Gastroesophageal sphincter (tissue), 3 donors: ENCODE results near the gene CCNK.

Experiments
- CTCF ChIP-seq, 4 experiments: fragments of 200-600 bp in 2 of 4; fragments of 450-650 bp in 2 of 4; sonication (generic) in 1 of 4; IDR thresholded peaks; one replicate each; pipeline ENCODE4 v1.5.1; 2017 to 2019; ENCODE audit warnings: antibody characterized with exemption in 4 of 4, mild to moderate bottlenecking in 2 of 4, moderate library complexity in 2 of 4
- POLR2A ChIP-seq, 2 donors: fragments of 450-650 bp; IDR thresholded peaks; one replicate each; pipeline ENCODE4 v1.6.1; 2017; ENCODE audit warnings: antibody characterized with exemption in 2 of 2, mild to moderate bottlenecking in 2 of 2, moderate library complexity in 1 of 2

DNA sequence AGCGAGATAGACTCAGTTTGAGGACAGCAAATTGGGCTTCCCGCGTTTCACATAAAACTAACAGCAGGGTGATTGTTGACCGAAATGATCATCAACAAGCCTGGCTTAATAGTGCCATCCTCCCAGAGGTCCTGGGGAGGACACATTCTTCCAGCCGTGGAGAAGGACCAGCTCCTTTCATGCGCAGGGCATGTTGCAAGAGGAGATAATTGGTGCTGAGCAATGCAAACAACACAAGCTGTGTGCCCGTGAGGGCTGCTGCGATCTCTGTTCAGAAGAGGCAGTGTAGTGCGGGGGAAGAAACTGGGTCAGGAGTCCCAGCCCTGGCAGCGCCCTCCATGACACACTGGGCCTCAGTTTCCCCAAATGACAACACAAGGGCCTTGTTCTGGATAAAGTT lies 68.5 kb downstream of the CCNK start:
- TF ChIP-seq CTCF (IDR thresholded peaks at IDR 0.05) (no peak), POLR2A (IDR thresholded peaks at IDR 0.05) (no peak)
